Loucy (cell line): ENCODE results near the gene PLCL2.

ENCODE experiments used
- EZH2phosphoT487 ChIP-seq: fragments of 200-600 bp; IDR thresholded peaks from 2 replicates; pipeline ENCODE4 v1.6.1; 2018; ENCODE audit warnings: antibody characterized with exemption, mild to moderate bottlenecking, moderate library complexity, borderline replicate concordance
- TF ChIP-seq, protein P1 (sequence below): fragments of 200-600 bp; sonication (generic); conservative IDR thresholded peaks from 2 replicates; pipeline ENCODE4 v1.5.1; 2014; ENCODE audit warnings: mild to moderate bottlenecking, antibody characterized with exemption, low read length

DNA sequence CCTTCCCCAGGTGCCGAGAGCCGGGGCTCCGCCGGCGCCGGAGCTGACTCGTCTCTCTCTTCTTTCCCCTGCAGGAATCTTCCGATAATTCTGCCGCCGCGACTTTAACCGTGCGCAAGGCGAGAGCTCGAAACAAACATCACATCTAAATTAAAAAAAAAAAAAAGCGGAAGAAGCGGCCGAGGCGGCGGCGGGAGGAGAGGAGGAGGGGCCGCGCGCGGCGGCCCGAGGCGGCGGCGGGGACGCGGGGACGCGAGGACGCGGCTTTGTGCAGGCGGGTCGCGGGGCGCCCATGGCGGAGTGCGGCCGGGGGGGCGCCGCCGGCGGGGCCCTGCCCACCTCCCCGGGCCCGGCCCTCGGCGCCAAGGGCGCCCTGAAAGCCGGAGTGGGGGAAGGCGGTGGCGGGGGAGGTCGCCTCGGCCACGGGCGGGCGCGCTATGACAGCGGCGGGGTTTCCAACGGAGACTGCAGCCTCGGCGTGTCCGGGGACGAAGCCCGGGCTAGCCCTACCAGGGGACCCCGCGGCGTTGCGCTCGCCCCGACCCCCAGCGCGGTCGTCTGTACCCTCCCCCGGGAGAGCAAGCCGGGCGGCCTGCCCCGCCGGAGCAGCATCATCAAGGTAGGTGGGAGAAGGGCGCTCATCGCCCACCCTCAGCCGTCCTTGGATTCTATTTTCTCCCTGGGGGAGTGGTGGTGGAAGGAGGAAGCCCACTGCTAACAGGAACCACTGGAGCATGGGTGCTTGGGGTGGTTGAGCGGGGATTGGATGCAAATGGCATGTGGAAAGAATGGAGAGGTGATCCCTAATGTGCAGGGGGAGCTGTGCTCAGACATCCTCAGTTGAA, at the start of gene PLCL2:
- no peak for TF ChIP-seq EZH2phosphoT487
- TF ChIP-seq, protein P1, sequence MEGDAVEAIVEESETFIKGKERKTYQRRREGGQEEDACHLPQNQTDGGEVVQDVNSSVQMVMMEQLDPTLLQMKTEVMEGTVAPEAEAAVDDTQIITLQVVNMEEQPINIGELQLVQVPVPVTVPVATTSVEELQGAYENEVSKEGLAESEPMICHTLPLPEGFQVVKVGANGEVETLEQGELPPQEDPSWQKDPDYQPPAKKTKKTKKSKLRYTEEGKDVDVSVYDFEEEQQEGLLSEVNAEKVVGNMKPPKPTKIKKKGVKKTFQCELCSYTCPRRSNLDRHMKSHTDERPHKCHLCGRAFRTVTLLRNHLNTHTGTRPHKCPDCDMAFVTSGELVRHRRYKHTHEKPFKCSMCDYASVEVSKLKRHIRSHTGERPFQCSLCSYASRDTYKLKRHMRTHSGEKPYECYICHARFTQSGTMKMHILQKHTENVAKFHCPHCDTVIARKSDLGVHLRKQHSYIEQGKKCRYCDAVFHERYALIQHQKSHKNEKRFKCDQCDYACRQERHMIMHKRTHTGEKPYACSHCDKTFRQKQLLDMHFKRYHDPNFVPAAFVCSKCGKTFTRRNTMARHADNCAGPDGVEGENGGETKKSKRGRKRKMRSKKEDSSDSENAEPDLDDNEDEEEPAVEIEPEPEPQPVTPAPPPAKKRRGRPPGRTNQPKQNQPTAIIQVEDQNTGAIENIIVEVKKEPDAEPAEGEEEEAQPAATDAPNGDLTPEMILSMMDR: 0 out of 2 replicates have a peak, but pooled peaks have one; percentile 16
